ENCODE measurements around the gene SCARB1.

SCARB1 gene

GRCh38 chr12:124730455-124730932 is 133.2 kb downstream of the SCARB1 start:
- no peak for DNase-seq (ENCODE audit: low spot score)

- no peak for DNase-seq (ENCODE audit: low spot score)
These were observed 135.7 kb downstream of the SCARB1 start for GRCh38 chr12:124727922-124728321.

GRCh38 chr12:124727264-124727800 is 136.3 kb downstream of the SCARB1 start:
- no peak for DNase-seq (ENCODE audit: low spot score)
